K562 (cell line): ENCODE measurements around the gene ARL3. TPM values are rescaled to one million over a fixed set of nuclear protein-coding genes. Genes with fewer than 3 reads are reported as not detected.
A peak's percentile ranks its signal among the peaks of the same experiment; 100 is the strongest.

ENCODE experiments used
- ATAC-seq: fragments of 200-7000 bp; cut with Tn5 transposase; 3 replicates; pipeline ENCODE4 v1.9.1; 2020; ENCODE audit warnings: moderate library complexity
- BruUV-seq: library from RNA; stranded (reverse); fragments of 400-500 nt; replicated peaks from 2 replicates; lab custom pipeline; 2021; lab: Mats Ljungman, UMichigan
- CTCF ChIA-PET: fragments of 300-600 bp; formaldehyde crosslinking; extraction: SDS; loops from one replicate; lab custom pipeline; 2021; ENCODE audit warnings: low intra/inter-chr PET ratio; lab: Yijun Ruan, JAX
- POLR2A ChIA-PET: fragments of 300-600, 350-650 bp; sonication (Branson Sonifier 250); formaldehyde crosslinking; extraction: SDS; loops from one replicate; lab custom pipeline; 2021; ENCODE audit warnings: antibody characterized with exemption, inconsistent platforms; lab: Yijun Ruan, JAX
- DNase-seq, 4 experiments: peaks; one replicate each; pipeline versions ENCODE4 v3.0.0 to v3.0.0-alpha.2; 2011 to 2018; ENCODE audit warnings: low spot score in 3 of 4, mixed read lengths in 3 of 4; ENCODE audit errors: extremely low read depth in 1 of 4
- FAIRE-seq: peaks from 2 replicates; lab custom pipeline; 2011; peaks lifted over from hg19 to GRCh38; lab: Jason Lieb, UNC
- H2AFZ ChIP-seq: 2 replicates; pipeline ENCODE4 v1.6.0; 2011; ENCODE audit warnings: low read depth, low read length, control low read depth, inconsistent platforms
- H3K27ac ChIP-seq: fragments of 200-600 bp; 3 replicates; pipeline ENCODE4 v1.8.0; 2011; ENCODE audit warnings: low read depth, mild to moderate bottlenecking, control low read depth, inconsistent platforms, low read length, moderate library complexity, mixed read lengths; ENCODE audit errors: extremely low read depth
- H3K27me3 ChIP-seq, 2 experiments: fragments of 300-600 bp in 1 of 2; 2 replicates in 1 of 2; 3 replicates in 1 of 2; pipeline versions ENCODE4 v1.6.0 to v1.8.0; 2011; ENCODE audit warnings: inconsistent platforms in 2 of 2, low read length in 2 of 2, mild to moderate bottlenecking in 1 of 2, mixed read lengths in 1 of 2, moderate library complexity in 1 of 2; ENCODE audit not compliant: control insufficient read depth in 2 of 2, insufficient read depth in 2 of 2
- H3K36me3 ChIP-seq: fragments of 300-600 bp; 3 replicates; pipeline ENCODE4 v1.8.0; 2011; ENCODE audit warnings: mild to moderate bottlenecking, low read length, inconsistent platforms; ENCODE audit not compliant: control insufficient read depth, insufficient read depth
- H3K4me1 ChIP-seq, 2 experiments: fragments of 200-600 bp in 1 of 2; replicated peaks in 1 of 2; 2 replicates in 1 of 2; 3 replicates in 1 of 2; pipeline versions ENCODE4 v1.5.1 to v1.8.0; 2011; ENCODE audit warnings: inconsistent platforms in 2 of 2, low read length in 2 of 2, mild to moderate bottlenecking in 1 of 2, mixed read lengths in 1 of 2, moderate library complexity in 1 of 2; ENCODE audit not compliant: control insufficient read depth in 2 of 2, insufficient read depth in 2 of 2
- H3K4me2 ChIP-seq: 2 replicates; pipeline ENCODE4 v1.6.1; 2011; ENCODE audit warnings: low read length, control low read depth, inconsistent platforms, mixed read lengths; ENCODE audit not compliant: insufficient read depth
- H3K4me3 ChIP-seq: fragments of 200-600 bp; sonication (generic), shearing (Covaris generic); 2 replicates; pipeline ENCODE4 v1.5.1; 2016; ENCODE audit warnings: control low read depth, inconsistent platforms
- H3K79me2 ChIP-seq: fragments of 200-600 bp; 3 replicates; pipeline ENCODE4 v1.8.0; 2011; ENCODE audit warnings: low read length, inconsistent platforms; ENCODE audit not compliant: control insufficient read depth, insufficient read depth
- H3K9ac ChIP-seq, 2 experiments: 2 replicates each; pipeline versions ENCODE4 v1.6.0 to v1.6.1; 2011; ENCODE audit warnings: low read depth in 2 of 2, low read length in 2 of 2, control low read depth in 1 of 2, inconsistent platforms in 1 of 2, mild to moderate bottlenecking in 1 of 2, mixed read lengths in 1 of 2; ENCODE audit not compliant: insufficient read depth in 1 of 2
- H3K9me1 ChIP-seq: one replicate; pipeline ENCODE4 v1.6.0; 2011; ENCODE audit warnings: inconsistent platforms, mild to moderate bottlenecking, low read length, moderate library complexity; ENCODE audit not compliant: control insufficient read depth, insufficient read depth
- H3K9me3 ChIP-seq: replicated peaks from 2 replicates; pipeline ENCODE4 v1.5.1; 2011; ENCODE audit warnings: low read depth, low read length, inconsistent platforms; ENCODE audit not compliant: control insufficient read depth, insufficient read depth
- H4K20me1 ChIP-seq: replicated peaks from 2 replicates; pipeline ENCODE4 v1.6.1; 2011; ENCODE audit warnings: low read length, inconsistent platforms, mixed read lengths; ENCODE audit not compliant: control insufficient read depth, insufficient read depth
- BCL6 ChIP-seq: fragments of 250-450 bp; sonication (Bioruptor Pico); IDR thresholded peaks from 2 replicates; pipeline ENCODE4 v1.4.0; 2020
- ERF ChIP-seq: fragments of 450-650 bp; formaldehyde crosslinking; IDR thresholded peaks from 2 replicates; pipeline ENCODE4 v1.4.0; 2020; ENCODE audit warnings: mild to moderate bottlenecking, mixed read lengths
- GTF2B ChIP-seq: IDR thresholded peaks from 2 replicates; pipeline ENCODE4 v1.6.1; 2011; ENCODE audit not compliant: insufficient read length; ENCODE audit errors: extremely low read depth
- REST ChIP-seq, 2 experiments: fragments of 450-650 bp; formaldehyde crosslinking in 1 of 2; IDR thresholded peaks; 2 replicates each; pipeline versions ENCODE4 v1.4.0 to v1.6.1; 2014 to 2020; ENCODE audit warnings: mild to moderate bottlenecking in 2 of 2, borderline replicate concordance in 1 of 2, low read depth in 1 of 2
- WGBS: fragments of 100-300 bp; shearing (Covaris generic); methylation state at CpG from one replicate; pipeline ENCODE4 v1.1.6; 2016; ENCODE audit warnings: low coverage, mixed read lengths; ENCODE audit not compliant: insufficient coverage; ENCODE audit errors: missing lambda C conversion rate; 5-methylcytosine and 5-hydroxymethylcytosine counted together
- in situ Hi-C: fragments of 300-500 bp; cut with MboI; formaldehyde crosslinking; loops from 4 replicates; pipeline ENCODE4 v1.15.0; 2018; ENCODE audit warnings: inconsistent platforms, mixed read lengths
- intact Hi-C: fragments of 100-400 bp; cut with micrococcal nuclease; formaldehyde crosslinking; loops from 2 replicates; pipeline ENCODE4 v1.14.2; 2022
- polyA plus RNA-seq, 8 experiments: library from polyadenylated mRNA; depleted of rRNA in 4 of 8; stranded (reverse) in 5 of 8; unstranded in 3 of 8; fragments of >200 nt; fragmentation: Nextera tagmentation in 2 of 8; fragmentation: Illumina TruSeq in 1 of 8; extraction: Ambion mirVana in 2 of 8; extraction: Trizol in 1 of 8; gene quantifications; 2 replicates each; pipeline versions ENCODE4 v1.2.1 to v1.2.3, GENCODE V29; 2011 to 2014; ENCODE audit warnings: inconsistent platforms in 1 of 8, missing spikeins in 1 of 8
- total RNA-seq, 7 experiments: library from RNA; depleted of rRNA in 6 of 7; stranded (reverse); fragments of >200 nt in 6 of 7; fragmentation: Illumina TruSeq in 2 of 7; extraction: Trizol in 2 of 7; gene quantifications; 2 replicates each; pipeline versions ENCODE4 v1.2.1 to v1.2.3, GENCODE V29; 2011 to 2021; ENCODE audit warnings: low replicate concordance in 1 of 7

ARL3 gene
- total and polyA plus RNA-seq, 9 of the 15 experiments (the other 6 are each of a cell fraction or from before 2014, with no cell fraction given), result 2.9 to 8.9 (median 4.8) TPM

GRCh38 chr10:102648269-102648888 lies 65.8 kb downstream of the ARL3 start:
- Histone ChIP-seq H3K9ac (peak overlapping the region in 1 of 2 experiments; percentile 71; a peak in 2 of 4 replicates), H4K20me1 (0 out of 2 replicates have a peak, but pooled peaks cover 4% of the 10 kb centered on the region), H3K27ac (no peak overlapping the region), H3K9me1 (peaks cover 2% of the 10 kb centered on the region), H3K79me2 (peaks cover 94% of the 10 kb centered on the region), H3K27me3 (no peaks in the 10 kb centered on the region), H3K4me1 (peaks cover 3 to 77% of the 10 kb centered on the region in 2 experiments; a peak in 4 of 5 replicates), H3K36me3 (peaks cover 20% of the 10 kb centered on the region; the same call in 2 of the 3 replicates), H3K4me2 (no peak overlapping the region), H3K4me3 (no peak overlapping the region), H3K9me3 (no peaks in the 10 kb centered on the region), H2AFZ (no peak overlapping the region)
- FAIRE-seq (no peak), ATAC-seq (no peak), DNase-seq (no peak)
- TF ChIP-seq REST (IDR thresholded peaks at IDR 0.05; ENCODE audit: borderline replicate concordance) (no peak), REST (CRISPR knock-in tag; IDR thresholded peaks at IDR 0.05; ENCODE audit: low read depth) (no peak), ERF (CRISPR knock-in tag) (no peak), BCL6 (CRISPR knock-in tag) (no peak), GTF2B (no peak)
- intact Hi-C loops (loop anchor here (5.0 kb wide), 1 partner anchor 64 kb away; the partner anchor contains the start of genes ARL3 and SFXN2), in situ Hi-C loops (no loop called here)
- BruUV-seq, result no TSS peak
- CTCF ChIA-PET, result no interaction called here
- POLR2A ChIA-PET, result interaction anchor here (0.6 to 6.2 kb wide), 3 partner anchors 10 to 19 kb away, joined by 3 to 60 read pairs (median 4); no protein-coding TSS in a partner anchor
- WGBS, result 74% methylated on average over 7 of the region's 12 CpGs
